Measurements from ENCODE around the gene PDAP1. TPM values are rescaled to one million over a fixed set of nuclear protein-coding genes. Genes with fewer than 3 reads are reported as not detected.
"Not testable (repeated sequence)": the region's sequence is repeated elsewhere in the genome, so short reads cannot be mapped to it uniquely, and the experiment has no call there.

The PDAP1 gene
- total RNA-seq, 1 experiment from 2014 or later: 200 TPM

DNA sequence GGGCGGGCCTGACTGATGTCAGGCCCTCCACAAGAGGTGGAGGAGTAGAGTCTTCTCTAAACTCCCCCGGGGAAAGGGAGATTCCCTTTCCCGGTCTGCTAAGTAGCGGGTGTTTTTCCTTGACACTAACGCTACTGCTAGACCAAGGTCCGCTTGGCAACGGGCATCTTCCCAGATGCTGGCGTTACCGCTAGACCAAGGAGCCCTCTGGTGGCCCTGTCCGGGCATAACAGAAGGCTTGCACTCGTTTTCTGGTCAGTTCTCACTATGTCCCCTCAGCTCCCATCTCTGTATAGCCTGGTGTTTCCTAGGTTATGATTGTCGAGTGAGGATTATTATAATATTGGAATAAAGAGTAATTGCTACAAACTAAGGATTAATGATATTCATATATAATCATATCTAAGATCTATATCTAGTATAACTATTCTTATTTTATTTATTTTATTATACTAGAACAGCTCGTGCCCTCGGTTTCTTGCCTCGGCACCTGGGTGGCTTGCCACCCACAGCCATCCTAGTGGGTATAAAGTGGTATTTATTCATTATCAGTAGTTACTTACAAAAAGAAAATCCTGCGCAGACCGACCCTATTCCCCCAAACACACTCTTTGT is 7.2 kb upstream of the PDAP1 start:
- H3K9me2 ChIP-seq (ENCODE audit: insufficient read depth); H3K27me3 ChIP-seq (ENCODE audit: insufficient read depth, low read length); H3K9me3 ChIP-seq (ENCODE audit: control insufficient read depth in 1 of 2, insufficient read depth in 1 of 2, low read depth in 1 of 2, low read length in 2 of 2); intact Hi-C loops (cut with micrococcal nuclease); H3K4me2 ChIP-seq (ENCODE audit: low read length); H4K20me1 ChIP-seq (ENCODE audit: insufficient read depth); H3K4me1 ChIP-seq (ENCODE audit: control insufficient read depth in 1 of 2, insufficient read depth in 2 of 2, low read length in 2 of 2); H2AFZ ChIP-seq (ENCODE audit: low read depth, low read length, poor library complexity, severe bottlenecking); H3K27ac ChIP-seq (ENCODE audit: low read depth, low read length); BruUV-seq (replicated peaks); CTCF ChIA-PET; H3K9ac ChIP-seq (ENCODE audit: low read length); H3K4me3 ChIP-seq (replicated peaks in 1 of 2; ENCODE audit: low read depth in 1 of 2, low read length in 2 of 2); POLR2A ChIA-PET: not testable (repeated sequence)
- ATAC-seq: 0 out of 2 replicates have a peak, but pooled peaks have one; percentile 40
- RAD21 ChIA-PET (ENCODE audit: low non-redundant PET in 1 of 2, low total read pairs in 2 of 2, uncharacterized antibody in 2 of 2, unreplicated experiment in 2 of 2): interaction anchor here in 1 of 2 experiments (0.6 kb wide), 1 partner anchor 260 kb away, joined by 3 read pairs; no protein-coding TSS in a partner anchor
- DNase-seq (ENCODE audit: low read depth, low spot score): peak; percentile 50
- Histone ChIP-seq H3K36me3 (ENCODE audit: control insufficient read depth in 1 of 2, insufficient read depth in 2 of 2, low read length in 2 of 2) (peaks cover 57 to 74% of the 10 kb centered on the region in 2 experiments), H3K79me2 (ENCODE audit: insufficient read depth, low read length) (peaks cover 42% of the 10 kb centered on the region)
- TF ChIP-seq, protein P1, sequence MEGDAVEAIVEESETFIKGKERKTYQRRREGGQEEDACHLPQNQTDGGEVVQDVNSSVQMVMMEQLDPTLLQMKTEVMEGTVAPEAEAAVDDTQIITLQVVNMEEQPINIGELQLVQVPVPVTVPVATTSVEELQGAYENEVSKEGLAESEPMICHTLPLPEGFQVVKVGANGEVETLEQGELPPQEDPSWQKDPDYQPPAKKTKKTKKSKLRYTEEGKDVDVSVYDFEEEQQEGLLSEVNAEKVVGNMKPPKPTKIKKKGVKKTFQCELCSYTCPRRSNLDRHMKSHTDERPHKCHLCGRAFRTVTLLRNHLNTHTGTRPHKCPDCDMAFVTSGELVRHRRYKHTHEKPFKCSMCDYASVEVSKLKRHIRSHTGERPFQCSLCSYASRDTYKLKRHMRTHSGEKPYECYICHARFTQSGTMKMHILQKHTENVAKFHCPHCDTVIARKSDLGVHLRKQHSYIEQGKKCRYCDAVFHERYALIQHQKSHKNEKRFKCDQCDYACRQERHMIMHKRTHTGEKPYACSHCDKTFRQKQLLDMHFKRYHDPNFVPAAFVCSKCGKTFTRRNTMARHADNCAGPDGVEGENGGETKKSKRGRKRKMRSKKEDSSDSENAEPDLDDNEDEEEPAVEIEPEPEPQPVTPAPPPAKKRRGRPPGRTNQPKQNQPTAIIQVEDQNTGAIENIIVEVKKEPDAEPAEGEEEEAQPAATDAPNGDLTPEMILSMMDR (IDR thresholded peaks at IDR 0.05 in 2 of 3, conservative IDR thresholded peaks at IDR 0.05 in 1 of 3; ENCODE audit: borderline replicate concordance in 1 of 3, insufficient read depth in 1 of 3, low read depth in 2 of 3, low read length in 2 of 3): peak; percentile 39 to 75 (median 55); a peak in 5 of 6 replicates
- TF ChIP-seq RAD21 (IDR thresholded peaks at IDR 0.05; ENCODE audit: low read depth): peak; percentile 67
- peak; percentile 56; the same call in 1 of the 2 replicates for TF ChIP-seq CBX3 (IDR thresholded peaks at IDR 0.05; ENCODE audit: low read depth)

DNA sequence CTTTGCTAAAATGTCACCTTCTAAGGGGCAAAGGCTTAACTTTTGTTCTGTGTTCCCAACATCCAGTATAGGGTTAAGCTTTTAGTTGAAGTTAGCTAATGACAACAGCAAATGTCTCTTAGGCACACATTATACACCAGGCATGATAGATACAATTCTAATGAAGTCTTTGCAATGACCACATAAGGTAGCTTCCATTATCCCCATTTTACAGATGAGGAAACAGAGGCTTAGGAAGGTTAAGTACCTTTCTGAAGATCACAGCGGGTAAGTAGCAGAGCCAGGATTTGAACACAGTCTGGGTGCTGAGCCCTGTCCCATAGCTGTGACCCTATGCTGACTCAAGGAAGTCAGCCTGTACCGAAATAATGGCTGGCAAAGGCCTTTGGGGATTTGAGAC is 2.2 kb upstream of the PDAP1 start:
- CTCF ChIA-PET: no interaction called here
- RAD21 ChIA-PET (ENCODE audit: low non-redundant PET in 1 of 2, low total read pairs in 2 of 2, uncharacterized antibody in 2 of 2, unreplicated experiment in 2 of 2): no interaction called here

More for the DNA sequence above, 2.2 kb upstream of the PDAP1 start:
- H3K4me2 ChIP-seq (ENCODE audit: low read length): peak overlapping the region; percentile 96; the same call in 1 of the 2 replicates
- POLR2A ChIA-PET: no interaction called here
- no peak overlapping the region for H3K9ac ChIP-seq (ENCODE audit: low read length)
- no peaks in the 10 kb centered on the region for H3K27me3 ChIP-seq (ENCODE audit: insufficient read depth, low read length)
- DNase-seq (ENCODE audit: low read depth, low spot score) (no peak), ATAC-seq (no peak)
- H3K79me2 ChIP-seq (ENCODE audit: insufficient read depth, low read length): peaks cover 71% of the 10 kb centered on the region
- H3K4me3 ChIP-seq (replicated peaks in 1 of 2; ENCODE audit: low read depth in 1 of 2, low read length in 2 of 2): no peak overlapping the region
- BruUV-seq (replicated peaks): no TSS peak
- intact Hi-C loops (cut with micrococcal nuclease): no loop called here
- H3K9me2 ChIP-seq (ENCODE audit: insufficient read depth): no peaks in the 10 kb centered on the region
- TF ChIP-seq EGR1 (IDR thresholded peaks at IDR 0.05; ENCODE audit: low read depth) (no peak), RAD21 (IDR thresholded peaks at IDR 0.05; ENCODE audit: low read depth) (no peak), SRF (IDR thresholded peaks at IDR 0.05; ENCODE audit: low read depth) (no peak), ZFX (IDR thresholded peaks at IDR 0.05) (no peak), CBX3 (IDR thresholded peaks at IDR 0.05; ENCODE audit: low read depth) (no peak), POLR2A (IDR thresholded peaks at IDR 0.05; ENCODE audit: borderline replicate concordance, extremely low read depth, insufficient read depth, insufficient read length) (no peak), EZH2phosphoT487 (IDR thresholded peaks at IDR 0.05; ENCODE audit: borderline replicate concordance) (no peak)
- no peak overlapping the region for H3K27ac ChIP-seq (ENCODE audit: low read depth, low read length)
- H3K36me3 ChIP-seq (ENCODE audit: control insufficient read depth in 1 of 2, insufficient read depth in 2 of 2, low read length in 2 of 2): peaks cover 30 to 41% of the 10 kb centered on the region in 2 experiments; a peak in 3 of 4 replicates
- H2AFZ ChIP-seq (ENCODE audit: low read depth, low read length, poor library complexity, severe bottlenecking): no peak overlapping the region
- no peaks in the 10 kb centered on the region for H3K9me3 ChIP-seq (ENCODE audit: control insufficient read depth in 1 of 2, insufficient read depth in 1 of 2, low read depth in 1 of 2, low read length in 2 of 2)
- no peaks in the 10 kb centered on the region; the same call in 1 of the 2 replicates for H4K20me1 ChIP-seq (ENCODE audit: insufficient read depth)
- peaks cover 13 to 19% of the 10 kb centered on the region in 2 experiments; a peak in 3 of 4 replicates for H3K4me1 ChIP-seq (ENCODE audit: control insufficient read depth in 1 of 2, insufficient read depth in 2 of 2, low read length in 2 of 2)
